ENCODE data around the gene CDC42BPB.

Gene CDC42BPB

DNA sequence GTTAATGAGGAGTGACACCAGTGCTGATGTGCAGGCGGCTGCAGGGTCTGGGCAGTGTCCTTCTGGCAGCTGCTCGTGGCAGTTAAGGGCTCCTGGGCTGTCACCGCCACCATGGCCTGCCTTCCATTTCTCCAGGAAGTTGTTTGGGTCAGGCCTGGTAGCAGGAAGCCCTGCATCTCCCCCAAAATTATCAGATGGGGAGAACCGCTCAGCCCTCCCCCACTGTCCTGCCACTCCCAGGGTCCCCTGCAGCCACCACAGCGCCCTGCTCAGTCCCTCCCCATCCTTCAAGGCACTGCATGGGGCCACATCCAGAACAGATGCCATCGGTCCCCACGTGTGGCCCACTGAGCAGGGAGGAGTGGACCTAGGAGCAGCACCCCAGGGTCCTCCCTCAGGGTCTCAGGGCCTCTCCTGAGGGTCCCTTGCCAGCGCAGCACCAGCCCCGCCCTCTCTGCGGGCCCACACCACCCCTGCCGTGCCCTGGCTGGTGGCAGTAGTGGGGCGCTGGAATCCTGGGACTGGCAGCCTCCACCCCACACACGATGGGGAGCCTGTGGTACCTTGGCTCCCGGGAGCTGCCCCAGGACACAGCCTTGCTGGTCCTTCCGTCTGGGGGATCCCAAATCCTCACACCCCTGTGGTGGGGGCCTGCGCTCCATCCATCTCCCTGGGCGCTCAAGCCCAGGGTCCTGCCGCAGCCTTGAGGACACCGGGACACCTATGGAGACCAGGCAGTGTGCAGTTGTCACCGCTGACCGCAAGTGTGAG, 145.2 kb downstream of the CDC42BPB start:
- no peak overlapping the region for H3K27ac ChIP-seq (ENCODE audit: low read depth, low read length)

DNA sequence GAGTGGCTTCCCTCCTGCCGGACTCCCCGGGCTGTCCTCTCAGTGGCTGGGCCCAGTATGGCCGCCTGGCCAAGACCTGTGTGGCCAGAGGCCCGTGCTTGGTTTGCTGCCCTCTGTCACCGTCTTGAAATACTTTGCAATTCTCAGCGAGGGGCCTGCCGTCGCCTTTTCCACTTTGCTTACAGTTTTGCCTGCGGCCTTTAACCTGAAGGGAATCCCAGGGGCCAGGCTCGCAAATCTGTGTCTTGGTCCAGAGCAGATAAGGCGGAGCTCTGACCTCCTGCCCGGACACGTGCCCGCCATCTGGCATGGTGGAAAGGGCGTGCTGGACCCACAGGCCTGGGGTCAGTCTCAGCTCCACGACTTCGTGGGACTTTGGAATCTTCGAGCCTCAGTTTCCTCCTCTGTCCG, 145.8 kb downstream of the CDC42BPB start:
- H3K4me3 ChIP-seq (ENCODE audit: insufficient read depth, low read length, poor library complexity, severe bottlenecking), result no peak overlapping the region

More for the DNA sequence above, 145.2 kb downstream of the CDC42BPB start:
- H3K36me3 ChIP-seq (ENCODE audit: low read length), result no peaks in the 10 kb centered on the region
- no peaks in the 10 kb centered on the region for H3F3A ChIP-seq (ENCODE audit: insufficient read depth)
- no peaks in the 10 kb centered on the region for H3K9me3 ChIP-seq (ENCODE audit: insufficient read depth, low read length)
- H3K4me3 ChIP-seq (ENCODE audit: insufficient read depth, low read length, poor library complexity, severe bottlenecking), result no peak overlapping the region
- no peak for TF ChIP-seq EZH2phosphoT487 (conservative IDR thresholded peaks at IDR 0.05; ENCODE audit: low read length)
- TF ChIP-seq, protein P1, sequence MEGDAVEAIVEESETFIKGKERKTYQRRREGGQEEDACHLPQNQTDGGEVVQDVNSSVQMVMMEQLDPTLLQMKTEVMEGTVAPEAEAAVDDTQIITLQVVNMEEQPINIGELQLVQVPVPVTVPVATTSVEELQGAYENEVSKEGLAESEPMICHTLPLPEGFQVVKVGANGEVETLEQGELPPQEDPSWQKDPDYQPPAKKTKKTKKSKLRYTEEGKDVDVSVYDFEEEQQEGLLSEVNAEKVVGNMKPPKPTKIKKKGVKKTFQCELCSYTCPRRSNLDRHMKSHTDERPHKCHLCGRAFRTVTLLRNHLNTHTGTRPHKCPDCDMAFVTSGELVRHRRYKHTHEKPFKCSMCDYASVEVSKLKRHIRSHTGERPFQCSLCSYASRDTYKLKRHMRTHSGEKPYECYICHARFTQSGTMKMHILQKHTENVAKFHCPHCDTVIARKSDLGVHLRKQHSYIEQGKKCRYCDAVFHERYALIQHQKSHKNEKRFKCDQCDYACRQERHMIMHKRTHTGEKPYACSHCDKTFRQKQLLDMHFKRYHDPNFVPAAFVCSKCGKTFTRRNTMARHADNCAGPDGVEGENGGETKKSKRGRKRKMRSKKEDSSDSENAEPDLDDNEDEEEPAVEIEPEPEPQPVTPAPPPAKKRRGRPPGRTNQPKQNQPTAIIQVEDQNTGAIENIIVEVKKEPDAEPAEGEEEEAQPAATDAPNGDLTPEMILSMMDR (IDR thresholded peaks at IDR 0.05; ENCODE audit: insufficient read depth, low read length, poor library complexity, severe bottlenecking), result no peak
- H2AFZ ChIP-seq (ENCODE audit: low read depth, low read length, severe bottlenecking), result no peak overlapping the region
- no peaks in the 10 kb centered on the region for H3K27me3 ChIP-seq (ENCODE audit: low read length)
- no peaks in the 10 kb centered on the region for H3K9me2 ChIP-seq (replicated peaks; ENCODE audit: insufficient read depth, low read length)
- no peak overlapping the region for H3K9ac ChIP-seq (ENCODE audit: low read length)
- H3K79me2 ChIP-seq (ENCODE audit: insufficient read depth, low read length), result no peaks in the 10 kb centered on the region
- no peaks in the 10 kb centered on the region for H4K20me1 ChIP-seq (ENCODE audit: low read depth, low read length)
- no peak overlapping the region for H3K4me2 ChIP-seq (ENCODE audit: low read depth, low read length, poor library complexity, severe bottlenecking)

DNA sequence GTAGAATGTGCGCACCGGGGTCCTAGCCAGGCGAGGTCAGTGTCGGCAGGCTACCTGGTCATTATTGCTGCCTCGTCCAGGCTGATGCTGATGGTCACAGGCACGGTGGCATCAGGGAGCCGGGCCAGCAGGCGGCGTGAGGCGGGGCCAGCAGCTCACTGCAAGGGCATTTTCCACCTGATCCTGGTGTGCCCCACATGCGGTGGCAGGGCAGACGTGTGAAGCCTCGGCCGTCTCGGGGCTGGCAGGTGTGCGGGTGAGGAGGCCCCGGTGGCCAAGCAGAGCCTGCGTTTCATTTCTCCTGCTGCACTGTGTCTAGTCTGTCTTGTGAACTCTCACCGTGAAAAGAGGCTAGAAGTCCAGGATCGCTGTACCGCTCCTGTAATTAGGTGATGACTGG, 146.9 kb downstream of the CDC42BPB start:
- Histone ChIP-seq H3K27me3 (ENCODE audit: low read length) (no peaks in the 10 kb centered on the region), H3K4me3 (ENCODE audit: insufficient read depth, low read length, poor library complexity, severe bottlenecking) (no peak overlapping the region), H4K20me1 (ENCODE audit: low read depth, low read length) (no peaks in the 10 kb centered on the region), H3K79me2 (ENCODE audit: insufficient read depth, low read length) (no peaks in the 10 kb centered on the region), H3F3A (ENCODE audit: insufficient read depth) (no peaks in the 10 kb centered on the region), H3K9ac (ENCODE audit: low read length) (no peak overlapping the region), H3K9me3 (ENCODE audit: insufficient read depth, low read length) (no peaks in the 10 kb centered on the region), H2AFZ (ENCODE audit: low read depth, low read length, severe bottlenecking) (no peak overlapping the region), H3K36me3 (ENCODE audit: low read length) (no peaks in the 10 kb centered on the region), H3K9me2 (replicated peaks; ENCODE audit: insufficient read depth, low read length) (no peaks in the 10 kb centered on the region), H3K4me2 (ENCODE audit: low read depth, low read length, poor library complexity, severe bottlenecking) (no peak overlapping the region), H3K27ac (ENCODE audit: low read depth, low read length) (no peak overlapping the region)
- TF ChIP-seq, protein P1 (IDR thresholded peaks at IDR 0.05; ENCODE audit: insufficient read depth, low read length, poor library complexity, severe bottlenecking), result no peak
- no peak for TF ChIP-seq EZH2phosphoT487 (conservative IDR thresholded peaks at IDR 0.05; ENCODE audit: low read length)

More for the DNA sequence above, 145.8 kb downstream of the CDC42BPB start:
- Histone ChIP-seq H2AFZ (ENCODE audit: low read depth, low read length, severe bottlenecking) (no peak overlapping the region), H3K9me3 (ENCODE audit: insufficient read depth, low read length) (no peaks in the 10 kb centered on the region), H3K79me2 (ENCODE audit: insufficient read depth, low read length) (no peaks in the 10 kb centered on the region), H3K4me2 (ENCODE audit: low read depth, low read length, poor library complexity, severe bottlenecking) (no peak overlapping the region), H3K36me3 (ENCODE audit: low read length) (no peaks in the 10 kb centered on the region), H3K27ac (ENCODE audit: low read depth, low read length) (no peak overlapping the region), H3K27me3 (ENCODE audit: low read length) (no peaks in the 10 kb centered on the region), H4K20me1 (ENCODE audit: low read depth, low read length) (no peaks in the 10 kb centered on the region), H3K9ac (ENCODE audit: low read length) (no peak overlapping the region), H3F3A (ENCODE audit: insufficient read depth) (no peaks in the 10 kb centered on the region), H3K9me2 (replicated peaks; ENCODE audit: insufficient read depth, low read length) (no peaks in the 10 kb centered on the region)
- TF ChIP-seq EZH2phosphoT487 (conservative IDR thresholded peaks at IDR 0.05; ENCODE audit: low read length), result no peak
- TF ChIP-seq, protein P1 (IDR thresholded peaks at IDR 0.05; ENCODE audit: insufficient read depth, low read length, poor library complexity, severe bottlenecking), result no peak

All from SU-DHL-6 (cell line).